Cardiac fibroblast (primary cell): ENCODE data around the gene SH2B2.

Source experiments
- DNase-seq, 2 donors: peaks; one replicate each; pipeline versions ENCODE4 v3.0.0 to v3.0.0-alpha.2; 2010; ENCODE audit warnings: low read depth in 2 of 2
- H3K4me3 ChIP-seq, 2 donors: replicated peaks in 1 of 2; 1 replicate in 1 of 2; 2 replicates in 1 of 2; pipeline ENCODE4 v1.5.1; 2011; ENCODE audit warnings: low read depth in 2 of 2, low read length in 2 of 2, mild to moderate bottlenecking in 2 of 2, moderate library complexity in 1 of 2
- TF ChIP-seq, protein P1 (sequence below): IDR thresholded peaks from one replicate; pipeline ENCODE4 v1.5.1; 2011; ENCODE audit warnings: low read depth, mild to moderate bottlenecking, low read length, inconsistent platforms

SH2B2 gene

DNA sequence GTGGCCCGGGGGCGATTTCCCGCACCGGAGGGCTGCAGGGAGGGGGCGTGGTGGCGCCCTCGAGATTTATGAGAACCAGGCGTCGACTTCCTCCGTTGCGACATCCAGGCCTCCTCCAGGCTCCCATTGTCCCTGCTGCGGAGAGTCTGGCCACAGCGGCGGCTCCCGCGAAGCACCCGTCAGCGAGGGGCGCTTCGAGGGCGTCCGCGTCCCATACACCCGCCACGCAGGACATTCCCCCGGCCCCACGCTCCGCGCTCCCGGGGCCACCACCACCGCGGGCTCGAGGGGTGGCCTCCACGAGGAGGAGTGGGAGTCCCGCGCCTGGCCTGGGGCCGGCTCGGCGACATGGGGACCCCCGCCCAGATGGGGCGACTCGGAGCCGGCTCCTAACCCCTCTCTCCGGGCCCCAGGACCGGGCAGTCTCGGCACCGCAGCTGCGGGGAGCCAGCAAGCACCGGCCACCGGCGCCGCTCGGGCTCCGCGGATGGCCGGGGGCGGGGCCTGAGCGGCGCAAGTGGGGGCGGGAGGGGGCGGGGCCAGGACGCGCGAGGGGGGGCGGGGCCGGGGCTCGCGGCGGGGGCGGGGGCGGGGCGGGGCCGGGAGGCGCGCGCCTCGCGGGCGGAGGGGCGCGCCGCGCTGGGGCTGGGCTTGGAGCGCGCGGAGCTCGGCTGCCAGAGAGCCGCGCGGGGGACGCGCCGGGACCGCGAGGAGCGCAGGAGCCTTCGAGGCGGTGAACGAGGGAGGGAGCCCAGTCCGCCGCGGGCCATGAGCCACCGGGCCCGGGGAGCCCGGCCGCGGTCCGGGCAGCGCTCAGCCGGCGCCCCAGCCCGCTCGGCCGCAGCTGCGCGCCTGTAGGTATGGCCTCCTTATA is at the start of gene SH2B2:
SH2B2 (plus strand) TSS at position 632 of the 874 bp plus-strand sequence. CDS start 13,683 bp downstream, outside the sequence.
- peak within 1 kb of the TSS; percentile 65 to 72 for H3K4me3 ChIP-seq
- DNase-seq, result peak; percentile 64 to 74
- TF ChIP-seq, protein P1, sequence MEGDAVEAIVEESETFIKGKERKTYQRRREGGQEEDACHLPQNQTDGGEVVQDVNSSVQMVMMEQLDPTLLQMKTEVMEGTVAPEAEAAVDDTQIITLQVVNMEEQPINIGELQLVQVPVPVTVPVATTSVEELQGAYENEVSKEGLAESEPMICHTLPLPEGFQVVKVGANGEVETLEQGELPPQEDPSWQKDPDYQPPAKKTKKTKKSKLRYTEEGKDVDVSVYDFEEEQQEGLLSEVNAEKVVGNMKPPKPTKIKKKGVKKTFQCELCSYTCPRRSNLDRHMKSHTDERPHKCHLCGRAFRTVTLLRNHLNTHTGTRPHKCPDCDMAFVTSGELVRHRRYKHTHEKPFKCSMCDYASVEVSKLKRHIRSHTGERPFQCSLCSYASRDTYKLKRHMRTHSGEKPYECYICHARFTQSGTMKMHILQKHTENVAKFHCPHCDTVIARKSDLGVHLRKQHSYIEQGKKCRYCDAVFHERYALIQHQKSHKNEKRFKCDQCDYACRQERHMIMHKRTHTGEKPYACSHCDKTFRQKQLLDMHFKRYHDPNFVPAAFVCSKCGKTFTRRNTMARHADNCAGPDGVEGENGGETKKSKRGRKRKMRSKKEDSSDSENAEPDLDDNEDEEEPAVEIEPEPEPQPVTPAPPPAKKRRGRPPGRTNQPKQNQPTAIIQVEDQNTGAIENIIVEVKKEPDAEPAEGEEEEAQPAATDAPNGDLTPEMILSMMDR, result no peak

DNA sequence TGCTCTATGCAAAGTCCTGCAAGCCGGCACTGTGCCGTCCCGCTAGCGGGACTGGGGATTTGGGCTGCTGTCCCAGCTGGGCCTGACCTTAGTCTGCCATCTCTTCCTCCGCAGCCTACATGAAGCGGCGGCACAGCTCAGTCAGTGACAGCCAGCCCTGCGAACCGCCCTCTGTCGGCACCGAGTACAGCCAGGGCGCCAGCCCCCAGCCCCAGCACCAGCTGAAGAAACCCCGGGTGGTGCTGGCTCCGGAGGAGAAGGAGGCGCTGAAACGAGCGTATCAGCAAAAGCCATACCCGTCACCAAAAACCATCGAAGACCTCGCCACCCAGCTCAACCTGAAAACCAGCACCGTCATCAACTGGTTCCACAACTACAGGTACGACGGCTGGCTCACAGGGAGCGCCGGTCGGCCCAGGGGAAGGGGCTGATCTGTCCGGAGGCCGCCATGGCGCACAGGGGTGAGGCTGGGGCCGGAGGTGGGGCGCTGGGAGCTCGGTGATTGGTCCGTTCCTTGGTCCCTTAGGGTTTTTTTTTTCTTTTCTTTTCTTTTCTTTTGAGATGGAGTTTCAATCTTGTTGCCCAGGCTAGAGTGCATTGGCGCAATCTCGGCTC is 47.4 kb upstream of the SH2B2 start:
- DNase-seq, result no peak
- no peak overlapping the region for H3K4me3 ChIP-seq
- TF ChIP-seq, protein P1, result no peak

DNA sequence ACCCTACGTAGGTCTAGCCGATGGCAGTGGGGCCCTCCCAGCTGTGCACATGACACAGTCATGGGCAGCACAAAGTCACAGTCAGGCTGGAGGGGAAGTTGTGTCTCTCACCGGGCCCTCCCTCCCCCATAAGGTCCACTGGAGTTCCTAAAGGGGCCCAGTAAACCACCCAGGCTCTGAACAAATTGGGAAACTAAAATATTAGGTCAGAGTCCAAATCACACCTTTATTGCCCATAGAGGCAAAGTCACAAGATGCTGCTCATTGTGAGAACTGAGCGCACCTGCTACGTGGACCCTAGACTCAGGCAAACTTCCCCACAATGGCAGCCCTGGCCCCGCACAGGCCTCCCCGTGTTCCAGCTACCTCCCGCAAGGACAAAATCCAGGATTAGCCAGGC is 45.2 kb upstream of the SH2B2 start:
- TF ChIP-seq, protein P1, result no peak
- no peak for DNase-seq
- no peak overlapping the region for H3K4me3 ChIP-seq

DNA sequence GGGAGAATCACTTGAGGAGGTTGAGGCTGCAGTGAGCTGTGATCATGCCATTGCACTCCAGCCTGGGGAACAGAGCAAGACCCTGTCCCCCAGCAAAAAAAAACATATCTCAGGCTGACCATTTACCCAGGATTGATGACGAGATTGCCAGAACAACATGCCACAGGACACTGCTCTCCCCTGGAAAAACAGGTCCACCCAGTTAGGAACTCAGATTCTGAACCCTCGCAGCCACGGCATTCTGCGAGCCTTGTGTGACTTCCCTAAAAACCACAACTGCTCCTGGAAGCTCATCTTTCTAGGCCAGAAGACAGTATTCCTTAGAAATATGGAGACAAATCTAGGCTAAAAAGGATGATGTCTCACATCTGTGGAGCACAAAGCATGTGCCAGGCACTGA is 42.1 kb upstream of the SH2B2 start:
- no peak overlapping the region for H3K4me3 ChIP-seq
- TF ChIP-seq, protein P1, result no peak
- no peak for DNase-seq

DNA sequence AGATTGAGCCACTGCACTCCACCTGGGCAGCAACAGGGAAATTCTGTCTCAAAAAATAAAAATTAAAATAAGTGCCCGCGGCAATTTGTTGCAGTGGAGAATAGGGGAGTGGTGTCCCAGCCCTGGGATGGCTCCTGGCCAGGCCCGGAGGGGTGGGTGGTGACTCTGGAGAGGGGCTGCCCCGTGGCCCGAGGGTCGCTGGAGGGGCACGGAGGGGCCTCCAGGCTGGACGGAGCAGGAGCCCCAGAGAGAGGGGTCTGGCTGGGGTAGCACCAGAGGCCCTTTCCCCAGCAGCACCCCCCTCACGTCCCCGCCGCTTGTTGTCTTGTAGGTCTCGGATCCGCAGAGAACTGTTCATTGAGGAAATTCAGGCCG is 38.6 kb upstream of the SH2B2 start:
- TF ChIP-seq, protein P1, result no peak
- no peak for DNase-seq
- no peak overlapping the region for H3K4me3 ChIP-seq

DNA sequence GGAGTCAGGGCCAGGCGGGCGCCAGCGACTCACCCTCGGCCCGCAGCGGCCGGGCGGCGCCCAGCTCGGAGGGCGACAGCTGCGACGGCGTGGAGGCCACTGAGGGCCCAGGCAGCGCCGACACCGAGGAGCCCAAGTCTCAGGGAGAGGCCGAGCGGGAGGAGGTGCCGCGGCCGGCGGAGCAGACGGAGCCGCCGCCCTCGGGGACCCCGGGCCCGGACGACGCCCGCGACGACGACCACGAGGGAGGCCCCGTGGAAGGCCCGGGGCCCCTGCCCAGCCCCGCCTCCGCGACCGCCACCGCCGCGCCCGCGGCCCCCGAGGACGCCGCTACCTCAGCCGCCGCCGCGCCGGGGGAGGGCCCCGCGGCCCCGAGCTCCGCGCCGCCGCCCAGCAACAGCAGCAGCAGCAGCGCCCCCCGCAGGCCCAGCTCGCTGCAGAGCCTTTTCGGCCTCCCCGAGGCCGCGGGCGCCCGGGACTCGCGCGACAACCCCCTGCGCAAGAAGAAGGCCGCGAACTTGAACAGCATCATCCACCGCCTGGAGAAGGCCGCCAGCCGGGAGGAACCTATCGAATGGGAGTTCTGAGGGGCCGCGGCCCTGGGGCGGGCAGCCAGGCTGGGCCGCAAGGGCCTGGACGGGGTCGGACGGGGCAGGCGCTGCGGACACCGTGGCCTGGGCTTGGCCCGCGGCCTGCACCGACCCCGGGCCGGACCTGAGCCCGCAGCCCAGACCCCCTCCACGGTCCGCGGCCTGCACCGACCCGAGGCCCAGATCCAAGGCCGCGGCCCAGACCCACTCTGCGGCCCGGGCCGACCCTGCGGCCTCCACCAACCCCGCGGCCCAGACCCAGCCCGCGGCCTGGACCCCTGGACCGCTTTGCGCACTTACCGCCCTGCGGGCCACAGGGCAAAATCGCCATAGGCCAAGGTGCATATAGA is 37.9 kb upstream of the SH2B2 start:
- TF ChIP-seq, protein P1, result no peak
- H3K4me3 ChIP-seq, result no peak overlapping the region
- no peak for DNase-seq
